Breast epithelium (tissue), 3 donors: Measurements from ENCODE around the gene CTNNA2.

Experiments
- POLR2A ChIP-seq: fragments of 450-650 bp; IDR thresholded peaks from one replicate; pipeline ENCODE4 v1.6.1; 2016; ENCODE audit warnings: antibody characterized with exemption, mild to moderate bottlenecking, moderate library complexity
- TF ChIP-seq, protein P1 (sequence below), 3 donors: fragments of 450-650 bp; IDR thresholded peaks; one replicate each; pipeline ENCODE4 v1.5.1; 2016 to 2017; ENCODE audit warnings: antibody characterized with exemption in 3 of 3, mild to moderate bottlenecking in 3 of 3, moderate library complexity in 3 of 3

DNA sequence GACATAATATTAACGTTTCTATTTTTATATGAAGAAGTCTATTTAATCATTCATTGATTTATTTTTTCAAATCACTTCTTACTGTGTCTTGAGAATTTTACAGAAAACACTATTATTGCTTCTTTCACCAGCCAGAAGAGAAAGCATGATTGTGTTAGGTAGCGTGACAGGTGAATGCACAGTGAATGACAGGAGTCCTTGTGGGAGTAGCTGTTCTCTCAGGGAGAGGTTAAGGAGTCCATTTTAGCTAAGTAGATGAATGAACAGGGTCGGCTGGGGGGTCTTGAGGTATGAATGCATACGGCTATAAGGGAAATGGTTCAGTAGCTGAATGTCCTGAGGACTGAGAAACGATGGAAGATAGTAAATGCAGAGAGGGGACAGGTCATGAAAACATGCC is 56.2 kb downstream of the CTNNA2 start:
- TF ChIP-seq, protein P1, sequence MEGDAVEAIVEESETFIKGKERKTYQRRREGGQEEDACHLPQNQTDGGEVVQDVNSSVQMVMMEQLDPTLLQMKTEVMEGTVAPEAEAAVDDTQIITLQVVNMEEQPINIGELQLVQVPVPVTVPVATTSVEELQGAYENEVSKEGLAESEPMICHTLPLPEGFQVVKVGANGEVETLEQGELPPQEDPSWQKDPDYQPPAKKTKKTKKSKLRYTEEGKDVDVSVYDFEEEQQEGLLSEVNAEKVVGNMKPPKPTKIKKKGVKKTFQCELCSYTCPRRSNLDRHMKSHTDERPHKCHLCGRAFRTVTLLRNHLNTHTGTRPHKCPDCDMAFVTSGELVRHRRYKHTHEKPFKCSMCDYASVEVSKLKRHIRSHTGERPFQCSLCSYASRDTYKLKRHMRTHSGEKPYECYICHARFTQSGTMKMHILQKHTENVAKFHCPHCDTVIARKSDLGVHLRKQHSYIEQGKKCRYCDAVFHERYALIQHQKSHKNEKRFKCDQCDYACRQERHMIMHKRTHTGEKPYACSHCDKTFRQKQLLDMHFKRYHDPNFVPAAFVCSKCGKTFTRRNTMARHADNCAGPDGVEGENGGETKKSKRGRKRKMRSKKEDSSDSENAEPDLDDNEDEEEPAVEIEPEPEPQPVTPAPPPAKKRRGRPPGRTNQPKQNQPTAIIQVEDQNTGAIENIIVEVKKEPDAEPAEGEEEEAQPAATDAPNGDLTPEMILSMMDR (IDR thresholded peaks at IDR 0.05), result no peak
- no peak for TF ChIP-seq POLR2A
